22Rv1 (cell line): ENCODE data around the gene RPL26.
"Not testable (repeated sequence)": the region's sequence is repeated elsewhere in the genome, so short reads cannot be mapped to it uniquely, and the experiment has no call there.

Source experiments
- CTCF ChIP-seq: fragments of 450-650 bp; IDR thresholded peaks from 2 replicates; pipeline ENCODE4 v1.5.1; 2017; ENCODE audit warnings: mild to moderate bottlenecking
- ZFX ChIP-seq: fragments of 450-650 bp; IDR thresholded peaks from 2 replicates; pipeline ENCODE4 v1.6.1; 2017; ENCODE audit warnings: antibody characterized with exemption, borderline replicate concordance

DNA sequence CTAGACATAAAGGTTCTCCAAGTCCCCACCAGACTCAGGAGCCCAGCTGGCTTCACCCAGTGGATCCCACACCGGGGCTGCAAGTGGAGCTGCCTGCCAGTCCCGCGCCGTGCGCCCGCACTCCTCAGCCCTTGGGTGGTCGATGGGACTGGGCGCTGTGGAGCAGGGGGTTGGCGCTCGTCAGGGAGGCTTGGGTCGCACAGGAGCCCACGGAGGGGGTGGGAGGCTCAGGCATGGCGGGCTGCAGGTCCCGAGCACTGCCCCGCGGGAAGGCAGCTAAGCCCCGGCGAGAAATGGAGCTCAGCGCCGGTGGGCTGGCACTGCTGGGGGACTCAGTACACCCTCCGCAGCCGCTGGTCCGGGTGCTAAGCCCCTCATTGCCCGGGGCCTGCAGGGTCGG, 36.0 kb downstream of the RPL26 start:
- TF ChIP-seq CTCF, ZFX: not testable (repeated sequence)
